ENCODE data around the gene UBE2K.
"Not testable (repeated sequence)": the region's sequence is repeated elsewhere in the genome, so short reads cannot be mapped to it uniquely, and the experiment has no call there.

Gene UBE2K

DNA sequence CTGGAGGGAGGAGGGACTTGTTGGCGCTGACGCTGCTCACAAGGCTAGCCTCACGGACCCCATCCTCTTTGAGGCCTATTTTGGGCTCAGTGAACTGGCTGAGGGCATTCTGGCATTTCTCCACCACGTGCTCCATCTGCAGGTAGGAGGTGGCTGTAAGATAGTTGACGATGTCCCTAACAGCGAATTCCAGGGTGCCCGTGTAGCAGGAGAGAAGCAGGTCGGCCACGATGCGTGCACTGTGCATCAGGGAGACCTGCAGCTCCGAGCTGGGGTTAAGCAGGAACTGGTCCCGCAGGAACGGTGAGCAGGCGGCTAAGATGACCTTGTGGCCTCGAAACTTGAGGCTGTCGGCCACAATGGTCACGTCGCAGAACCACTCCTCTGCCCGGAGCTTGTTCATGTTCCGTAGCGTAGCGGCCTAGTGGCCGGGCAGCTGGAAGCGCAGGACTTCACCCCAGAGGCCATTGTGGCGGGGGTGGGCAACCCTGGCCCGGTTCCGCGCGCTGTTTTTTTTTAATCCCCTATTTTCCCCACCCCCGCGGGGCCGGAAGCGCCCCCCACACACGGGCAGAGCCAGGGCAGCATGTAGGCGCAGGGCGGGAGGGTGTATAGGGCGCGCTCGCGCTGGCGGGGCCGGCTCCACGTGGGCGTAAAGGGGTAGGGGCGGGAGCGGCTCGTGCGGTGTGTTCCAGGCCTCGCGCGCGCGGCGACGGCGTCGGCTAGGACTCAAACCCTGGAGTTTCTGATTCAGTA is 73.2 kb downstream of the UBE2K start:
- H3K9me3 ChIP-seq (ENCODE audit: control insufficient read depth, insufficient read depth, low read length) = no peaks in the 10 kb centered on the region
- H3K36me3 ChIP-seq (ENCODE audit: insufficient read depth, low read length) = no peaks in the 10 kb centered on the region; the same call in 1 of the 2 replicates
- no peak overlapping the region for H3K9ac ChIP-seq (ENCODE audit: low read depth, low read length)
- H3K4me1 ChIP-seq (ENCODE audit: insufficient read depth, low read length) = no peaks in the 10 kb centered on the region

DNA sequence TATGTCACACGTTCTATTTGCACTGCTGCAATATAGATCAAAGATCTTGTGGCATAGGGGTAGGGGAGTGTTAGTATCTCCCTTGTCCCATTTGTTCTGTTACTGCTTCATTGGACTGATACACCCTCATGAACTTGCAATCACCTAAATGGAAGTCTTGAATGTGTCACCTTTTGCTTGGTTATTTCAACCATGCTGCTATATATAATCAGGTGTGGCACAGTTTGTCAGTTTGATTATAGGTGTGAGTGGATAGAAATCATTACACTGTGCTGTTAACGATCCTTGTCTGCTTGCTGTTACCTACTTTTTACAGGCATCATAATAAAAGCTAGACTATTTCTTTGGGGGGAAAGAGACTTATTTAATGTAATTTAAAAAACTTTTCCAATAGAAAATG is 84.1 kb downstream of the UBE2K start:
- not testable (repeated sequence) for H3K9me3 ChIP-seq (ENCODE audit: control insufficient read depth, insufficient read depth, low read length); H3K4me1 ChIP-seq (ENCODE audit: insufficient read depth, low read length); H3K9ac ChIP-seq (ENCODE audit: low read depth, low read length)
- peaks cover 11% of the 10 kb centered on the region for H3K36me3 ChIP-seq (ENCODE audit: insufficient read depth, low read length)

DNA sequence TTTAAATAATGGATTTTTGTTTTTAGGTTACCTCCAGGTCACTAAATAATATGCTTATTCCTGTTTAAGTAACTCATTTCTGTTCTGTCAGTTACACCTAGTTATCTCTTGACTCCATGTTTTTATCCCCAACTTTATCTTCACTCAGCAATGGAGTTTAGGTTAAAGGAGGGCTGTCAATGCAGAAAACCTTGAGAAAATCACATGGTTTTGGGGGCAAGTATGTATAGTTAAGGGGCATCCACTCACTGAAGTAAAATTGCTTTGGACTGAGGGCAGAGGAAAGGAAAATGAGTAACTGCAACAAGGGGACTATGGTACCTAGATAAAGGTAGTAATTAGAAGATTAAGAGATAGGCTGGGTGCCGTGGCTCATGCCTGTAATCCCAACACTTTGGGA is 87.1 kb downstream of the UBE2K start:
- no peaks in the 10 kb centered on the region for H3K36me3 ChIP-seq (ENCODE audit: insufficient read depth, low read length)
- no peaks in the 10 kb centered on the region for H3K4me1 ChIP-seq (ENCODE audit: insufficient read depth, low read length)
- no peak overlapping the region for H3K9ac ChIP-seq (ENCODE audit: low read depth, low read length)
- H3K9me3 ChIP-seq (ENCODE audit: control insufficient read depth, insufficient read depth, low read length) = no peaks in the 10 kb centered on the region

DNA sequence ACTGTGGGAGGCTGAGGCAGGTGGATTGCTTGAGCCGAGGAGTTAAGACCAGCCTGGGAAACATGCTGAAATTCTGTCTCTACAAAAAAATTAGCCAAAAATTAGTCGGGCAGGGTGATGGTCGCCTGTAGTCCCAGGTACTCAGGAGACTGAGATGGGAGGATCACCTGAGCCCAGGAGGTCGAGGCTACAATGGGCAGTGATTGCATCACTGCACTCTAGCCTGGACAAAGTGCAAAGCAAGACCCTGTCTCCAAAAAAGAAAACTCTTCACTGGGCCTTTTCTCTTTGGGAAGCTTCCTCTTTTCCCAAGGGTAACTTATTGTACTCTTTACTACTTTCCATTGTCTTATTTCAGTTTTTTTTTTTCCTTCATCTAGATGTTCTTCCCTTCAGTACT is 88.9 kb downstream of the UBE2K start:
- H3K4me1 ChIP-seq (ENCODE audit: insufficient read depth, low read length) = no peaks in the 10 kb centered on the region
- H3K36me3 ChIP-seq (ENCODE audit: insufficient read depth, low read length) = no peaks in the 10 kb centered on the region
- H3K9me3 ChIP-seq (ENCODE audit: control insufficient read depth, insufficient read depth, low read length) = no peaks in the 10 kb centered on the region
- no peak overlapping the region for H3K9ac ChIP-seq (ENCODE audit: low read depth, low read length)

DNA sequence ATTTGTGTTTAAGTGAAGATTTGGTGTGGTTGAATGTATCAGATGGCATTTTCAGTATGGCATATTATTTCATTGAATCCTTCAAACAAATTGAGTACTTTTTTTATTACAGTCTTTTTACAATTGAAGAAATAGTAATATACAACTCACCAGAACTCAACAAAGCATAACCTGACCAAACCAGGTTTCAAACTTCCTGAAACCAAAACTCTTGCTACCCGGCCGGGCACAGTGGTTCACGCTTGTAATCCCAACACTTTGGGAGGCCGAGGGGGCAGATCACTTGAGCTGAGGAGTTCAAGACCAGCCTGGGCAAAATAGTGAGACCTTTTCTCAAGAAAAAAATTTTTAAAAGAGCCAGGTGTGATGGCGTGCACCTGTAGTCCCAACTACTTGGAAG is 94.2 kb downstream of the UBE2K start:
- Histone ChIP-seq H3K9me3 (ENCODE audit: control insufficient read depth, insufficient read depth, low read length) (no peaks in the 10 kb centered on the region), H3K9ac (ENCODE audit: low read depth, low read length) (no peak overlapping the region), H3K4me1 (ENCODE audit: insufficient read depth, low read length) (no peaks in the 10 kb centered on the region), H3K36me3 (ENCODE audit: insufficient read depth, low read length) (no peaks in the 10 kb centered on the region)

DNA sequence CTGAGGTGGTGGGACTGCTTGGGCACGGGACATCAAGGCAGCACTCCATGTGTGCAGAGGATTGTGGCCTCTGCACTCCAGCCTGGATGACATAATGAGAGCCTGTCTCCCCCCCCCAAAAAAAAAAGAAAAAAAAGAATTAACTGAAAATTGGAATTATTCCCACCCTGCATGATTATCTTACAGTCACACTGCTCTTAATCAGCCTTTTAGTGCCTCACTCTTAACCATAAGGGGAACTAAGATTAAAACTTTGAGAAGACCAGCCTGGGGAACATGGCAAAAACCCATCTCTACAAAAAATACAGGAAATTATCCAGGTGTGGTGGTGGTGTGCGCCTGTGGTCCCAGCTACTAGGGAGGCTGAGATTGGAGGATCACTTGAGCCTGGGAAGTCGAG is 94.6 kb downstream of the UBE2K start:
- Histone ChIP-seq H3K4me1 (ENCODE audit: insufficient read depth, low read length) (no peaks in the 10 kb centered on the region), H3K36me3 (ENCODE audit: insufficient read depth, low read length) (no peaks in the 10 kb centered on the region), H3K9ac (ENCODE audit: low read depth, low read length) (no peak overlapping the region), H3K9me3 (ENCODE audit: control insufficient read depth, insufficient read depth, low read length) (no peaks in the 10 kb centered on the region)

DNA sequence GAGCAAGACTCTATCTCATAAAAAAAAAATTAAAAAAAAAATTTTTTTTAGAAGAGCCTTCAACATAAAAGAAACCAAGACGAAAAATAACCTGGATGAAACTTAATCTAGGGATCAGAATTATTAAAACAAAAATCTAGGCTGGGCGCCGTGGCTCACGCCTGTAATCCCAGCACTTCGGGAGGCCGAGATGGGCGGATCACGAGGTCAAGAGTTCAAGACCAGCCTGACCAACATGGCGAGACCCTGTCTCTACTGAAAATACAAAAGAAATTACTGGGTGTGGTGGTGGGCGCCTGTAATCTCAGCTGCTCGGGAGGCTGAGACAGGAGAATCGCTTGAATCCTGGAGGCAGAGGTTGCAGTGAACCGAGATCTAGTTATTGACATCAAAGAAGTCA is 95.0 kb downstream of the UBE2K start:
- H3K4me1 ChIP-seq (ENCODE audit: insufficient read depth, low read length); H3K9ac ChIP-seq (ENCODE audit: low read depth, low read length); H3K9me3 ChIP-seq (ENCODE audit: control insufficient read depth, insufficient read depth, low read length); H3K36me3 ChIP-seq (ENCODE audit: insufficient read depth, low read length): not testable (repeated sequence)

DNA sequence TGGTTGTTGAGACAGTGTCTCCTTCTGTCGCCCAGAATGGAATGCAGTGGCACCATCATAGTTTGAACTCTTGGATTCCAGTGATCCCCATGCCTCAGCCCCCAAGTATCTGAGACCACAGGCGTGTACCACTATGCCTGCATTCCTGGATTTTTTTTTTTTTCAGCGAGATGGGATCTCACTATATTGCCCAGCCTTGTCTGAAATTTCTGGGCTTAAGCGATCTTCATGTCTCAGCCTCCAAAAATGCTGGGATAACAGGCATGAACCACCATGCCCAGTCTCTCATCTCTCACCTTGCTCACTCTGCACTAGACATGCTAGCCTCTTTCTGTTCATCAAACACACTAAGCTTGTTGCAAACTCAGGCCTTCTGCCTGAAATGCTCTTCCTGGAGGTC is 104.1 kb downstream of the UBE2K start:
- no peaks in the 10 kb centered on the region for H3K9me3 ChIP-seq (ENCODE audit: control insufficient read depth, insufficient read depth, low read length)

DNA sequence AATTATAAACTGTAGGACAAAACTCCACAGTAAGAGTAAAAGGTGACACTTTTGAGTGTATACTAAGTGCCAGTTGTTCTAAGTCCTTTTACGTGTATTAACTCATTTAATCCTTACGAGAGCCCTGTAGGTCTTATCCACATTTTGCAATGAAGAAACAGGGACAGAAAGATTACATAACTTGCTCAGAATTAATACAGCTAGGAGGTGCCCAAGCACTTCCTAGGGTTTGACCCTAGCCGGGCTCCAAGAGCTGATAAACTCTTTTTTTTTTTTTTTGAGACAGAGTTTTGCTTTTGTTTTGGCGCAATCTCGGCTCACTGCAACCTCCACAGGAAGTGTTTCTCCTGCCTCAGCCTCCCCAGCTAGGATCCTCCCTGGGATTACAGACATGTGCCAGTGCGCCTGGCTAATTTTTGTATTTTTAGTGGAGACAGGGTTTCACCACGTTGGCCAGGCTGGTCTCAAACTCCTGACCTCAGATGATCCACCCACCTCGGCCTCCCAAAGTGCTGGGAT is 110.4 kb downstream of the UBE2K start:
- H3K9me3 ChIP-seq (ENCODE audit: control insufficient read depth, insufficient read depth, low read length) = no peaks in the 10 kb centered on the region
- no peaks in the 10 kb centered on the region for H3K36me3 ChIP-seq (ENCODE audit: insufficient read depth, low read length)
- no peaks in the 10 kb centered on the region for H3K4me1 ChIP-seq (ENCODE audit: insufficient read depth, low read length)
- H3K9ac ChIP-seq (ENCODE audit: low read depth, low read length) = no peak overlapping the region

More for the DNA sequence above, 104.1 kb downstream of the UBE2K start:
- no peaks in the 10 kb centered on the region for H3K4me1 ChIP-seq (ENCODE audit: insufficient read depth, low read length)
- H3K9ac ChIP-seq (ENCODE audit: low read depth, low read length) = no peak overlapping the region
- no peaks in the 10 kb centered on the region for H3K36me3 ChIP-seq (ENCODE audit: insufficient read depth, low read length)

DNA sequence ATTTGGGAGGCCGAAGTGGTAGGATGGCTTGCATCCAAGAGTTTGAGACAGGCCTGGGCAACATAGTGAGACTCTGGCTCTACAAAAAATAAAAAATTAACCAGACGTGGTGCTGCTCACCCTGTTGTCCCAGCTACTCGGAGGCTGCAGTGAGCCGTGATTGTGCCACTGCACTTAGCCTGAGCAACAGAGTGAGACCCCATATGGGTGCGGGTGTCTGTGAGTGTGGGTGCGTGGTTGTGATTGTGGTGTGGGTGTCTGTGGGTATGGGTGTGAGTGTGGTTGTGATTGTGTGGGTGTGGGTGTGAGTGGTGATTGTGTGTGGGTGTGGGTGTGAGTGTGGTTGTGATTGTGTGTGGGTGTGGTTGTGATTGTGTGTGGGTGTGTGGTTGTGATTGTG is 114.6 kb downstream of the UBE2K start:
- H3K4me1 ChIP-seq (ENCODE audit: insufficient read depth, low read length) = peaks cover 4% of the 10 kb centered on the region; the same call in 1 of the 2 replicates
- H3K9me3 ChIP-seq (ENCODE audit: control insufficient read depth, insufficient read depth, low read length) = no peaks in the 10 kb centered on the region
- no peaks in the 10 kb centered on the region for H3K36me3 ChIP-seq (ENCODE audit: insufficient read depth, low read length)
- H3K9ac ChIP-seq (ENCODE audit: low read depth, low read length) = no peak overlapping the region

DNA sequence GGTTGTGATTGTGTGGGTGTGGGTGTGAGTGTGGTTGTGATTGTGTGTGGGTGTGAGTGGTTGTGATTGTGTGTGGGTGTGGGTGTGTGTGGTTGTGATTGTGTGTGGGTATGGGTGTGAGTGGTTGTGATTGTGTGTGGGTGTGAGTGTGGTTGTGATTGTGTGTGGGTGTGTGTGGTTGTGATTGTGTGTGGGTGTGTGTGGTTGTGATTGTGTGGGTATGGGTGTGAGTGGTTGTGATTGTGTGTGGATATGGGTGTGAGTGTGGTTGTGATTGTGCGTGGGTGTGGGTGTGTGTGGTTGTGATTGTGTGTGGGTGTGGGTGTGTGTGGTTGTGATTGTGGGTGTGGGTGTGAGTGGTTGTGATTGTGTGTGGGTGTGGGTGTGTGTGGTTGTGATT is 115.1 kb downstream of the UBE2K start:
- H3K4me1 ChIP-seq (ENCODE audit: insufficient read depth, low read length); H3K9ac ChIP-seq (ENCODE audit: low read depth, low read length): not testable (repeated sequence)

DNA sequence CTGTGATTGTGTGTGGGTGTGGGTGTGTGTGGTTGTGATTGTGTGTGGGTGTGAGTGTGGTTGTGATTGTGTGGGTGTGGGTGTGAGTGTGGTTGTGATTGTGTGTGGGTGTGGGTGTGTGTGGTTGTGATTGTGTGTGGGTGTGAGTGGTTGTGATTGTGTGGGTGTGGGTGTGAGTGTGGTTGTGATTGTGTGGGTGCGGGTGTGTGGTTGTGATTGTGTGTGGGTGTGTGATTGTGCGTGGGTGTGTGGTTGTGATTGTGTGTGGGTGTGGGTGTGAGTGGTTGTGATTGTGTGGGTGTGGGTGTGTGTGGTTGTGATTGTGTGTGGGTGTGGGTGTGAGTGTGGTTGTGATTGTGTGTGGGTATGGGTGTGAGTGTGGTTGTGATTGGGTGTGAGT is 115.8 kb downstream of the UBE2K start:
- H3K36me3 ChIP-seq (ENCODE audit: insufficient read depth, low read length); H3K4me1 ChIP-seq (ENCODE audit: insufficient read depth, low read length); H3K9ac ChIP-seq (ENCODE audit: low read depth, low read length); H3K9me3 ChIP-seq (ENCODE audit: control insufficient read depth, insufficient read depth, low read length): not testable (repeated sequence)

More for the DNA sequence above, 115.1 kb downstream of the UBE2K start:
- H3K9me3 ChIP-seq (ENCODE audit: control insufficient read depth, insufficient read depth, low read length); H3K36me3 ChIP-seq (ENCODE audit: insufficient read depth, low read length): not testable (repeated sequence)

DNA sequence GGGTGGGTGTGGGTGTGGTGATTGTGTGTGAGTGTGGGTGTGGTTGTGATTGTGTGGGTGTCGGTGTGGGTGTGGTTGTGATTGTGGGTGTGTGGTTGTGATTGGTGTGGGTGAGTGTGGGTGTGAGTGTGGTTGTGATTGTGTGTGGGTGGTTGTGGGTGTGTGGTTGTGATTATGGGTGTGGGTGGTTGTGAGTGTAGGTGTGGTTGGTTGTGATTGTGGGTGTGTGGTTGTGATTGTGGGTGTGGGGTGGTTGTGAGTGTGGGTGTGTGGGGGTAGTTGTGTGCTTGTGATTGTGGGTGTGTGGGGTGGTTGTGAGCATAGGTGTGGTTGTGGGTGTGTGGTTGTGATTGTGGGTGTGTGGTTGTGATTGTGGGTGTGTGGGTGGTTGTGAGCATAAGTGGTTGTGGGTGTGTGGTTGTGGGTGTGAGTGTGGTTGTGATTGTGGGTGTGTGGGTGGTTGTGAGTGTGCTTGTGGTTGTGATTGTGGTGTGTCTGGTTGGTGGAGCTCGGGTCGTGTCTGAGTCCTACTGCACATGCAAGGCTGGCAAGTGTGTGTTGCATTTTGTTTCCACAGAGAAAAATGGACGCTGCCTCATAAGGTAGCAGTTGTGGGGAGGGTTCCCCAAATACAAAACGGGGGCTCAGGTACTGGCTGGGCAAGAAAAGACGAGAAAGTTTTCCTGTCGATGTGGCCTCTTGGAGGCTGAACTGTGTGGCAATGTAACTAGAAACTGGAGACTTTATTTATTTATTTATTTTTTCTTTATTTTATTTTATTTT is 116.7 kb downstream of the UBE2K start:
- Histone ChIP-seq H3K9ac (ENCODE audit: low read depth, low read length) (no peak overlapping the region), H3K36me3 (ENCODE audit: insufficient read depth, low read length) (no peaks in the 10 kb centered on the region), H3K9me3 (ENCODE audit: control insufficient read depth, insufficient read depth, low read length) (no peaks in the 10 kb centered on the region), H3K4me1 (ENCODE audit: insufficient read depth, low read length) (peaks cover 4% of the 10 kb centered on the region; the same call in 1 of the 2 replicates)

DNA sequence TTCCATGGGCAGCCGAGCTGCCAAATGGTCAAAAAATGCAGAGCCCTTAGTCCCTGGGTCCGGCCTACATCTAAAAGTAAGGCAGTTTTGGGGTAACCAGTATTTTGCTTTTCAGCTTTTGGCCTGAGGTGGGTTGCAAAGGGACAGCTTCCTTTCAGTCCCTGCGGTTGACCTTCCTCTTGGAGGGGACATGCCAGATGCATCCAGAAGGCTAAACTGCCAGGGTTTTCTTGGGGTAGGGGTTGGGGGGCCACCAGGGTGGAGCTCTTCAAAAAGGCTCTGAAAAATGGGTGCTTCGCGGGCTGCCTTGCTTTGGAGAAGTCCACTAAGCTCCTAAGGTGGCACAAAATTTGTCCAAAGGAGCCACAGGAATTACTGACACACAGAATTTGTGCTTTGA is 120.7 kb downstream of the UBE2K start:
- Histone ChIP-seq H3K9me3 (ENCODE audit: control insufficient read depth, insufficient read depth, low read length) (no peaks in the 10 kb centered on the region), H3K9ac (ENCODE audit: low read depth, low read length) (no peak overlapping the region), H3K36me3 (ENCODE audit: insufficient read depth, low read length) (no peaks in the 10 kb centered on the region)

DNA sequence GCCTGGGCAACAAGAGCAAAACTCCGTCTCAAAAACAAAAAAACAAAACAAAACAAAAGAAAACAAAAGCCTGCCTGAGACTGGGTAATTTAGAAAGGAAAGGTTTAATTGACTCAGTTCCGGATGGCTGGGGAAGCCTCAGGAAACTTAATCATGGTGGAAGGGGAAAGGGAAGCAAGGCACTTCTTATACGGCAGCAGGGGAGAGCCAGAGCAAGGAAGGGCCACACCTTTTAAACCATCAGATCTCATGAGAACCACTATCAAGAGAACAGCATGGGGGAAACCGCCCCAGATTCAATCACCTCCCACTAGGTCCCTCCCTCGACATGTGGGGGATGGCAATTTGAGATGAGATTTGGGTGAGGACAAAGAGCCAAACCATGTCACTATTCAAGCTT is 122.2 kb downstream of the UBE2K start:
- H3K9ac ChIP-seq (ENCODE audit: low read depth, low read length) = no peak overlapping the region
- no peaks in the 10 kb centered on the region for H3K9me3 ChIP-seq (ENCODE audit: control insufficient read depth, insufficient read depth, low read length)
- H3K36me3 ChIP-seq (ENCODE audit: insufficient read depth, low read length) = 0 out of 2 replicates have a peak, but pooled peaks cover 2% of the 10 kb centered on the region
- no peaks in the 10 kb centered on the region for H3K4me1 ChIP-seq (ENCODE audit: insufficient read depth, low read length)

More for the DNA sequence above, 120.7 kb downstream of the UBE2K start:
- peaks cover 4% of the 10 kb centered on the region; the same call in 1 of the 2 replicates for H3K4me1 ChIP-seq (ENCODE audit: insufficient read depth, low read length)

Data from ES-I3 (cell line).